ENCODE measurements around the gene SLC8A1.

SLC8A1 gene

DNA sequence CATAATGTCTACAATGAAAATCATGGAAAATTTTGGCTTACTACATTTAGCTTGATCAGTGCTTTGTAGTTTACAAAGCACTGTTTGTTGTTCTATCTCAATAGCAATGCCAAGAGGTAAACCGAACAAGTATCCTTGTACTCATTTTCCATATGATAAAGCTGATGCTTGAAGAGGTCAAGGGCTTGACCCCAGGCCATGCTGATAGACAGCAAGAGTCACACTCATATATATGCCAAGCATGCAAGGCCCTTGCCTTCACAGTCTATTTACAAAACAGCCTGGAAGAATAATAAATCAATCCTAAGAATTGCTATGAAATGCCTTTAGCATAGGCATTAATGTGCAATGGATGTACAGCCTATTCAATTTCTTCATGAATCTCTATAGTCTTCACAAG, 71.8 kb downstream of the SLC8A1 start:
- DNase-seq, result no peak

DNA sequence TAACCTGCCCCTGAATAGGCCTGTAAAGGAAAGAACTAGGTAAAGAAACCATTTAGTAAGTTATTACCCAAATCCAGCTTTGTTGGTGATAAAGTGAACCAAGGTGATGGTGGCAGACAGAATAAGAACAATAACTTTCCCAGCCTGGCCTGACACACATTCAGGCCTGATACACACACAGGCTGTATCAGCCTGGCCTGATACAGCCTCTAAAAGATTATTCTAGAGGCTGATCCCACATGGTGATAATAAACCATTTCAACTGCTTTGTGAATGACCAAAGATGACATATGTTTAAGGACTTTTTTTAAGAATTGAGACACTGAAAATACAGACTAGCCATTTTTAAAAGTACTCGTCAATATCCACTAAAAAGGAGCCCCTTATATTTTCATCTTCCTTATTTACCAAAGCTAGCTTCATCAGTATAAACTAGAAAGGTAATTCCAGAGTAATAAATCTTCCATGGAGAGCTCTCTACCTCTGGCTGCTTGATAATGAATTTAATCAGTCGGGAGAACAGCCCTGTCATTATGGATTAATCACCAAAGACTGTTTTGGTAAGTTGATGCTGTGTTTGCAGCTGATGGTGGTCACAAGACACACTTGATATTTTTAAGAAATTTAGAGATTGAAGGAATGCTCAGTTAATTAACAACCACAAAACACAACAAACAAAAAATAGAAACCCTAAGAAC, 77.2 kb downstream of the SLC8A1 start:
- DNase-seq, result no peak

DNA sequence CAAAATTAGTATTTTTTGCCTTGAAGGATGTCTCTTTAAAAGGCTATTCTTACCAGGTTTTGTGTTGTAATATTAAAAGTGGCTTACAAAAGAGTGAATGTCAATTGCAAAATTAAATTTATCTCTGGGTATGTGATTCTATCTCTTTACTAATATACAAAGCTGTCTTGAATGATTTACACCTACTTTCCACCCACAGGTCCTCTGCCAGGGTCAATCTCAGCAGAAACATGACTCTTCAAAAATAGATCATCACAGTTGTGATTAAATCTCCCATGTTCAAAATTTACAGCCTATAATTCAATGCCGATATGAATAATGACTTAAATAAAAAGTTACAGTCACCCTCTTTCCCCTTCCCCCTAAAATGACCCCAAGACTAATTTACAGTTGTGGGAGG, 78.8 kb downstream of the SLC8A1 start:
- DNase-seq, result no peak

DNA sequence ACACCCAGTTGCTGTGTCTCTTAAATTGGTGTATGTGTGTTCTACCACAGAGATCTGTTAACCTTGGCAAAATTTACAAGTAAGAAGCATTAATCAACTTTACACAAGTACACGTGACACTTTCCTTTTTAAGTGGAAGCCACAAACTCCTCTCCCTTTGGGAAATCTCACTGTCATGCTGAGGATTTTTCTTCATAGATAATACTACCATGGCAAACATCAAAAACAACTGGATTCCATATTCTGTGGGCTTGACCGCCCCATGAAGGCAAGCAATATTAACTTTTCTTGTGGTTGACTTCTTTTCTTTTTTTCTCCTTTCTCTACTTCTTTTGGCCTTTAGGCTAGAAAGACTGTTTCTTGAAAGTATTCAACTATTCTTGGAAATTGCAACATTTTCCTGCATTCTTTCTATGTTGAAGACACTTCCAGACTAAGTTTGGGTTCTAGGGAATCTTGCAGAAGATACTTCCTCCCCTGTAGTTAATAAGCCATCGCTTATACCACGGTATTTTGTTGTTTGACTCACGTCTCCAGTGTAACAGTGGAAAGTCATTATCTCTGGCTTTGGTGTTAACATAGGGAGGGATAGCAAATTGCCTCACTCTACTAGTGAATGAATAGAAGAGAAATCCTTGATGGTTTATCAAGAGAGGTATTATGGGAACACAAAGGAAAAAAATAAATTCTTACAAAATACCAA, 79.5 kb downstream of the SLC8A1 start:
- DNase-seq, result no peak

DNA sequence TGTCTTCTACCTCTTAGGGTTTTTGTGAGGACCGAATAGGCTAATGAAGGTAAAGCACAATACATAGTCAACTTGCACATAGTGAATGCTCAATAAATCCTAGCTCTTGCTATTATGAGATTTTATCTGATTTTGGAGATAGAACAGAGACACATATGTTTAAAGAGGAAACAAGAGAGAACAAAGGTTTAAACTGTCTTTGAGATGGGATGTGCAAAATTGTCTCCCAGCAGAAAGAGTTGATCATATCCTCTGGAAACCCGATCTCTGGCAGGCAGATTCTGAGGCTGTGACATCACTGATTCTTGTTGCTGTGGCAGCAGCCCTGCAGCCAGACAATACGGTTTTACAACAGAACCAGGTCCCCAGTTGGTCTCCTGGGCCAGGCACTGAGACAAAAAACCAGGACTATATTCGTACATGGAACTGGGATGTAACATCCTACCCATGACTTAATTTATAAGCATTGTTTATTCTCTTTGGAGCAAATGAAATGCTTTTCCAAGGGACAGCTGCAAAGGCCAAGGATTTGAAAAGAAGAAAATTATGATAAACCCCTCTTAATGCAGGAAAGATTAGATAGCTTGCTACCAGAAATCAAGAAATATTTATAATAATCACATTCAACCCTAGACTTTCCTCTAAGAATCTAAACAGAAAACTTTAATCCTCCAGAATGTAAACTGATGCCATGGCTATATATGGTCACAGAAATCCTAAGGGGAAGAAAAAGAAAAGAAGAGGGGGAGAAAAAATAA, 80.2 kb downstream of the SLC8A1 start:
- no peak for DNase-seq

DNA sequence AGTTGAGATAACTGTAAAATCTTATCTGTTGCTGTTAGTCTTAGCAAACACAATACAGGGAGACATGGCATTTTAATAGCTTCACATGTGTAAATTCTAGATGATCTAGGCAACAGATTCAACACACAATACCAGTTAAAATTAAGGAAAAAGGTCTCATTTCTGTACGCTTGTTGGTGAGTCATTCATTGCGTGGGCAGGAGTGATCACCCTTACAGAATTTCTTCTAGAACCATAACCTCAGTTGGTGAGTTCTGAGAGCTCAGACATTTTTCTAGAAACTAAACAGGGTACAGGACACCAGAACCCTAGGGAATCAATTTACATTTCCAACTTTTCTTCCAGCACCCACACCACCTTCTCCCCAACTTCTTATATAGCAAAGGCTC, 81.9 kb downstream of the SLC8A1 start:
- no peak for DNase-seq

DNA sequence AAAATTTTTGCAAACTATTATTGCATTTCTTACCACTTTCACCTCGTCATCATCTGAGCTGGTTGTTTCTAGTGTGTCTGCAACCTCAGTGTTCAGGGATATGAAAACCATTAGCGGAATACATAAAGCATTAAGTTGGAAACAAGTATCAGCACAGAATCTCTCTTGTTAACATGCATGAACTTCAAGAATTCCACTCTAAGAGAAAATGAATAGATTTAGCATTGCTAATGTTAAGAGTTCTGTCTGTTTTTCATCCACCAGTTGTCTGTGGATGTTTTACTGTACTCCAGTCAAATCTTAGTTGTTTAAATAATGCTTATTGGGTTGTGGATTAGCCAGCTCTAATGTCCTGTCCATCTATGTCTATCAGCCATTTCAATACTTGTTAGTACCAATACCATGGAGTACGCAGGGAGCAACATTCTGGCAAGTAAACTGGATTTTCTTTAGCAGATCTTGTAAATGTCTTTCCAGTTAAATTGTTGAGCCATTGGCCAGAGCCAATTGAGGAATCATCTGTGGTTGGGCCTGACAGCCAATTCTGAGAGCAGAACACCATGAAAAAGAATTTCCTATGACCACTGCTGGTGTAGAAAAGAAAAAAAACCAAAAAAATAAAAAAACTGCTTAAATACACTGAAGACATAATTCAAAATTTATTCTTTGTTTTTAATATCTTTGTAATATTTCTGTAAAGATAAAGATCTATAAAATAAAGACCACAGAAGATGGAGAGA, 82.5 kb downstream of the SLC8A1 start:
- no peak for DNase-seq

DNA sequence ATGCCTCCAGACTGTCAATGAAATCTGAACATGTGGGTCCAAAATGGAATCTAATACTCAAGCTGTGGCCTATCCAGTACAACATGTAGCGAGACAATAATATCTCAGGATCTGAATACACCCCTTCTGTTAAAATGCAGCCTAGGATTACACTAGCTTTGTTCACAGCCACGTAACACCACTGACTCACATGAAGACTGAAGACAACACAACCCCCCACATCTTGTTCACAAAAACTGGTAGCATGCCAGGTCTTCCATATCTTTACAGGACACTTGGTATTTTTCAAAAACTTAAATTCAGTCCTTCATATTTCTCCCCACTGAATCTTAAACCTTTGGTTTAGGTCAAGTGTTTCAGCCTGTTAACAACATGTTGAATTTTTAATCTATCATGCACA, 84.2 kb downstream of the SLC8A1 start:
- no peak for DNase-seq

DNA sequence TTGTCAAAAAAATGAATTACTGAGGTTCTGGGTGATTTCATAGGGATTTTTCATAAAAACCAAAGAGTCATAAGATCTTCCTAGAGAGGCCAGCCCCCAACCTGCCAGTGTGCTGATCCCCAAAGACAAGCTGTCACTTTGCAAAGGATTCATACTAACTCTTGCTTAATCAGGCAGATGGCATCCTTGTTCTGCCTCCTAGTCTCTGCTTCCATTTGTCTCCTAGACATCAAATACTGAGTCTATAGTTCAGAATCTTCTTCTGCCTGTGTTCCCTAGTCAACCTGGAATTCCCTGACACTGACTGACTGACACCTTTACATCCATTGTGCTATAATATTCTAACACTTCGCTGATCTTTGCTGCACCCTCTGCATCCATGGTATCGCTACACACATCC, 84.9 kb downstream of the SLC8A1 start:
- DNase-seq, result no peak

DNA sequence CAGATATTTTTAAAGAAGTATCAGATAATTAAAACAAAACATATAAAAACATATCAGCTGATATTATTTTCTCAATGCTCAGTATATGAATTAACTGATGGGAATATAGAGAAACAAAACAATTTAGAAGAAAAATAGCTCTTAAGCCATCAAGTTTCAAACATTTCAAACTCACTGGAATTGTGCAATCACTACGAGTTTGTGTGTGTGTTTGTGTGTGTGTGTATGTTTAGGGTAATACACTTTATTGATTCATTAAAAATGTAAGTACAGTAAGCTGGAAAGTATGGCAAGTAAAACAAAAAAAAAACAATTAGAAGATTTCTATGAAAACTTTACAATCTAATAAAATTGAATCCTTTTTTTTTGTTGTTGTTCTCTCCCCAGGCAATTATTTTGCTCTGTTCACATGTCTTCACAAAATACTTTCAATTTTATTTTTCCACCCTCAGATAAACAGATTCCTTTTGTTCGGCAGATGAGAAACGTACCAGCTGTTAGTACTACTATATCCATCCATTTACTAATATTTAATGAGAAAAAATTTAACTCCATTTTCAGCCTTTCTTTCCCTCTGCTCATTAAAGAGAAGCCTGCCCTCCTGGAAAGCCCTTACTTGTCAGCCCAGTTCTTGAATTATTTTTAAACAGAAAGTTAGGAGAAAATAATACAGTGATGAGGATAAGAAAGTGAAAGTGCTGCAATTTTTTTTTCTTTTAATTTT, 87.6 kb downstream of the SLC8A1 start:
- no peak for DNase-seq

DNA sequence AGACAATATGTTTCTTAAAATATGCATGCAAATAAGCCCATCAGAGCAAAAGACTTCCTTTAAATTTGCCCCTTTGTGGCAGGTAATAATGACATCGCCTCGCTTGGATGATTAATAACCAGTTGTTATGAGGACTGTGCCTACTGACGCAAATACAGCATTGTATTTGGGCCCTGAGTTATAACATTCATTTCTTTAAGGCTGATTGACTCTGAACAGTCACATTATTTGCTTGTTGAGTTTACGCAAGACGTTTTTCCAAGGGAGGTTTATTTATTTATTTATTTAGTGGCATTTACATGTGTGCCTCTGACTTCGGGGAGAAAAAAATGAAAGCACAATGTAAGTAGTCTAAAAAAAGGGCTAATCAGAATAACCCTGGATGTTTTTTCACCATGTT, 88.3 kb downstream of the SLC8A1 start:
- peak; percentile 49 for DNase-seq

DNA sequence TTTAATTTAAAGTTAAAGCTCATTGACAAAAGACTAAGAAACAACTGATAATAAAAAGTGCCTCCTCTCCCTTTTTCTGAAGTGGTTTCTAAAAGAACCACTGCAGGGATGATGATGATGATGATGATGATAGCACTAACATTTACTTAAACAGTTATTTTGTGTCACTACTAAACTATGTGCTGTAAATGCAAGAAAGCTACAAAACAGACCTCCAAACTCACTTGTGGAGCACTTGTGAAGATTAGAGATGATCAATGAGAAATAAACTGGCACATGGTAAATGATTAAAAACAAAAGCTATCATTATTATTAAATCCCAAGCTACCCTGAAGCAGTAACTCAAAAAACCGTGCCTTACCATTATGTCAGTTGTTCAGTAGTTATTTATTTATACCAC, 88.7 kb downstream of the SLC8A1 start:
- DNase-seq, result no peak

DNA sequence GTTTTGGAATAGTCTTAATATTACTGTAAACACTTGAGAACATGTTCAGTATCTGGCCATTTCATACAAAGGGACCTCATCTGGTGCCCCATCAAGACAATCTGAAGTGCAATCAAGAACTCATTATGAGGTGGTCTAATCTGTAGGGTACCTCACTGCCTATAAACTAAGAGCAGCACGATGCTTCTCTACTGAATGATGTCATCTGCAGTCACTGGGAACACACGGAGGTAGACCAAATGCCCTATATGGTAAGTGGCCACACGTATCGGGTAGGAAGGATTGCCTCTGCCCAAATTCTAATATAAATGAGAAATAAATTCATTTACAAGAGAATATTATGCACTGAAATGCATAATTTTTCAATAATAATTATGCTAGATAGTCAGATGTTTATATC, 90.4 kb downstream of the SLC8A1 start:
- no peak for DNase-seq

DNA sequence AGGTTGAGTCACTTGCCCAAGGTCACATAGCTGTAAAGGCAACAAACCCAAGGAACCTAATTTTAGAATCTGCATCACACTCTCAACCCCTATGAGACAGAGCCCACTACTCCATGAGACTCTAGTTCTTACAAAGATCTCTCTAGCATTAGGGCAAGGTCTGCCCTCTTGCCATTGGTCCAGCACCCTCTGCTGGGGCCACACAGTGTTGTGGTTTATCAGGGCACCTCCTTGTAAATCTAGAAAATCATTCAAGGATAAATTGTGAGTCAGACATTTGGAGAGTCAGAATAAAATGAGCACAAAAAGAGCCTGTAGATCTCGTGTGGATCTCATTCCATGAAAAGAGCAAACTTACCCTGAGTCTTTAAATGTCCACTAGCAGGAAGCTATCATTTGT, 91.2 kb downstream of the SLC8A1 start:
- no peak for DNase-seq

DNA sequence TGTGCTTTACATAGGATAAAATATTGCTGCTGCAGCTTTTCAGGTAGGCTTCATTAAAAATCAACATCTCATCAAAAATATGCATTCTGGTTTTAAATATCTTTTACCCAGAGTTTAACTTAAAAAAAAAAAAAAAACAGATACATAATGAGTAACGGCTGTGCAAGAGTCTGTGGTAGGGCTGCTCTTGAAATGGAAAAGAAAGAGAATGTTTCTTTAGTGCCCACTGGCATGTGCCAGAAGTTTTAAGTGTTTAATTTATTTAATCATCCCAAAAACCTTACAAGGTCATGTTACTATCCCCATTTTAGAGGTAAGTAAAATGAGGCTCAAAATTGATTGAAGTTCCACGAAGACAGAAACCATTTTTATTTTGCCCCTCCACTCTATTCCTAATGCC, 92.1 kb downstream of the SLC8A1 start:
- DNase-seq, result no peak

DNA sequence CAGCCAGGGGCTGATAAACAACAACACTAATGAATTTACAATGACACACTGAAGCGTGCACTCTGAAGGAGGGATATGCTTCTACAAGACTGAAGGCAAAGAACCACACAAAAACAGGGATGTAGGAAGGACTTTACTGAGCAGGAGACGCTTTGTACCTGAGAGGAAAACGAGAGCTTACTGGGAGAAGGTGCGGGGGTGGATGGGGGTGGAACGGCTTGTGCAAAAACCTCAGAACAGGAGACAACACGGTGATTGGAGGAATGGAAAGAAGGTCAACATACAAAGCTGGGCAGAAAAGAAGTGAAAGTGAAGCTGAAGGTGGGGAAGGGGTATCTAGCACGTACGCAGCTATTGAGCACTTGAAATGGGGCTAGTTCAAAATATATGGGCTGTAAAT, 93.1 kb downstream of the SLC8A1 start:
- no peak for DNase-seq

DNA sequence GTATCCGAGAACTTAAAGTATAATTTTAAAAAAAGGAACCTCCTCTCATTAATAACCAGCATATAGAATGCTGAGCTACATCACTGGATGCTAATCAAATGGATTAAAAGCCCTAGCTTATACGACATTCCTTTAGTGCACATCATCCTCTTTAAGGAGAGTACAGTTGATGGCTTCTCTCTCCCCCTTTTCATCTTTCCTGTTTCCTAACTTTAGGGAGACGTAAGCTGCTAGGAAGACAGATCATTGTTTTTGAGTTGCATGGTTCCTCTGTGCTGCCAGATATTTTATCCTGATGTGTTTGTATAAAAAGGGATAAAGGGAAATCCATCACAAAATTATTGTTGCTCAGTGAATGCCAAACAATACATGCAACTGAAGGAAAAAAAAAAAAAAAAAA, 94.2 kb downstream of the SLC8A1 start:
- DNase-seq, result no peak

DNA sequence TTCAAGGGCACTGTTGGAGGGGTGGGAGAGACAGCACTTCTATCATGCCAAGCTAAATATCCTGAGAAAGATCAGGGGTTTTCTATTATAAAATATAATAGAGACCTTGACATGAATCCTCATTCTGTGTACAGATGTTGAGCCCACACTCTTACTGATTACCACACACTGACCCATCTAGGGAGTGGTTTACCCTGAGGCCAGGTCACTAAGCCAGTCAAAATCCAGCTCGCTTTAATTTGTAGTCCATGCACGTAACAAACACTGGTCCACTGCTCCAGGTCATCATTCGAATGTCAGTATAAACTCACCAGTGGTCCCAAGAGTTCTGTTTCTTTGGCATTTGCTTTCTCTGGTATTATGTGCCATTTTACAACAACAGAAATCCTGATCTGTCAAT, 96.4 kb downstream of the SLC8A1 start:
- no peak for DNase-seq

DNA sequence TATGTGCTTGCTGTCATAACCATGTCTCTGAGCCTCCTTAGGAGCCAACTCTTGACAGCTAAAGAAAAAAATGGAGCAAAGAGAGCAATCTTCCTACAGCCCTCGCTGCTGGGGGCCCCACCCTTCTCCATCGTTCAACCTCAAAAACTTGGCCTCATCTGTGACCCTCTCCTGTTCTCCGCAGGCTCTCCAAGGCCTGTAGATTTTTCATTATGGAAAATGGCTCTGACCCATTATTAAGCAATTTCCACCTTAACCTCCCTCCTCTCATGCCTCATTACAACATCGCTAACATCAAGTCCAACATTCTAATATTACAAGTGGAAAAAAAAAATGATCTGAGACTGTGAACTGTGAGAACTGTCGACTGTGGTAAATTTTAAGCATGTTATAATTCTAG, 98.7 kb downstream of the SLC8A1 start:
- no peak for DNase-seq

DNA sequence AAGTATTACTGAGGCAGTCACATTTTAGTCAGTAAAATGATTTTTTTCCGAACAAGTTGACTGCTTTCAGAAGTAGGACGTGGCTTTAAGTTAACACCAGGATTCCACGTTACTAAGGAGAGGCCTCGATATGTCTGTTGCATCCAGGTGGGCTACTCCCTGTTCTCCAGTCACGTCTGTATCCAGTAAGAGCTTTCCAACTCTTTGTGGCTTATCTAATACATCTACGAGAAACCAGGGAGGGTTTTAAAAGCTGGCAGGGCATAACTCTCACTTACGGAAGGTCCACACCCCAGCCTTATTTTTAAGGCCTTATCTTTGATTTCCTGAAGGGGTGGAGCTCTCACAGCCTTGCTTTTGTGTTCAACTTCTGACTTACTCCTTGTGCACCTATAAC, 99.2 kb downstream of the SLC8A1 start:
- no peak for DNase-seq

DNA sequence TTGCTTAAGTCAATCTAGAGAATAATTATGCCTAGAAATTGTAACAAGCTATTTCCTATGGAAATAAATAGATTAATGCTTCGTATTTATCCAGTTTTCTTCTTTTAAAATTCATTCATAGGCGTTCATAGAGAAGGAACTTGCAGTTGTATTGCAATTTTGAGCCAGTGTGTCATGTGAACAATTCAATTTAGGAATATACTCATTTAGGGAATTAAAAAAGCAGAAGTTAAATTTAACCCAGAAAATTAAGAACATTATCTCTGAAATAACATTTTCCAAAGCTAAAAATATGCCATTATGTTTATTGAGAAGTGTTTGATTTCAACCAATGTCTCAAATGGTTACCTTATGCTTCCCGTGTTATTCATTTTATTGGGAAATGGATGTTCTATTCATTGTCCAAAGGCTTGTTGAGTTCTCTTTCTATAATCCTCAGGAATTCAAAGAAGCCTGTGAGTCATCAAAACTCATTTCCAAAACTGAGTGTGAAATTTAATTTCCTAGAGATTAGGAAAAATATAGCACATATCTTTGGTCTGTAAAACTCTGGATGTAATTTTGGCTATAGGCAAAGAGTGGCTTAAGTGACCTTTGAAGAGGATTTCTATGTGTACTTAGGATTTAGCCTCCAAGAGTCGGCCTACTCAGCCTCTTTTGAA, 99.7 kb downstream of the SLC8A1 start:
- DNase-seq, result no peak

DNA sequence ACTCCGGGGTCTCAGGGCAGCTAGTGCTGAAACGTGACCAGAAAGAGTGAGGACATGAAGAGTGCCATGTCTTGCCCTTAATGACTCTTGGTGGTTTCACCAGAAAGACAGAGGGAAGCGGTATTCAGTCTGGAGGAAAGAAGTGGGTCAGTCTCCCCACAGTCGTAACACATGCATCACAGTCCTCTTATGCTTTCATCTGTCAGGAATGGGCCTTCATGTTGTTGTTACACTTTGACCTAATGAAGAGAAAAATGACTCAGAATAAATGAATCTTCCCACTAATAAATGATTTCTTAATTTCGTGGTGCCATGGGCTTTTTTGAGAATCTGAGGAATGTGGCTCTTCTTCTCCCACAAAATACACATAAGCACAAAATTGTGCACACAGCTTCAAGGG, 103.2 kb downstream of the SLC8A1 start:
- DNase-seq, result no peak

Measured in NCI-H2081 treated with DMSO at 0.1 percent for 48 hours (cell line).